Calu3 (cell line): ENCODE data around the gene NTSR1. TPM values are rescaled to one million over a fixed set of nuclear protein-coding genes. Genes with fewer than 3 reads are reported as not detected.

ENCODE experiments used
- BruUV-seq: library from RNA; stranded (reverse); fragments of 400-500 nt; replicated peaks from 2 replicates; lab custom pipeline; 2021; lab: Mats Ljungman, UMichigan
- CTCF ChIA-PET: fragments of 300-600 bp; sonication (Branson Sonifier 250); formaldehyde crosslinking; loops from one replicate; lab custom pipeline; 2022; ENCODE audit warnings: antibody characterized with exemption; lab: Charles Lee
- DNase-seq: peaks from one replicate; pipeline ENCODE4 v3.0.0; 2022
- H3K27ac Mint-ChIP-seq: one replicate; pipeline ENCODE4 v1.8.0; 2022; ENCODE audit warnings: mixed read lengths; ENCODE audit not compliant: unreplicated experiment
- H3K27me3 Mint-ChIP-seq: one replicate; pipeline ENCODE4 v1.8.0; 2022; ENCODE audit warnings: mixed read lengths; ENCODE audit not compliant: unreplicated experiment
- H3K36me3 Mint-ChIP-seq: one replicate; pipeline ENCODE4 v1.8.0; 2022; ENCODE audit warnings: mild to moderate bottlenecking, moderate library complexity, mixed read lengths; ENCODE audit not compliant: insufficient read depth, unreplicated experiment
- H3K4me1 Mint-ChIP-seq: one replicate; pipeline ENCODE4 v1.8.0; 2022; ENCODE audit warnings: mild to moderate bottlenecking, low read depth, mixed read lengths; ENCODE audit not compliant: unreplicated experiment
- H3K4me3 Mint-ChIP-seq: one replicate; pipeline ENCODE4 v1.8.0; 2022; ENCODE audit warnings: mild to moderate bottlenecking, low read depth, moderate library complexity, mixed read lengths; ENCODE audit not compliant: unreplicated experiment
- H3K9me3 Mint-ChIP-seq: one replicate; pipeline ENCODE4 v1.8.0; 2022; ENCODE audit warnings: low read depth, mixed read lengths; ENCODE audit not compliant: unreplicated experiment
- CTCF ChIP-seq: fragments of 200-600 bp; IDR thresholded peaks from one replicate; pipeline ENCODE4 v1.8.0; 2022; ENCODE audit warnings: antibody characterized with exemption; ENCODE audit not compliant: unreplicated experiment
- intact Hi-C: fragments of 100-400 bp; cut with micrococcal nuclease; formaldehyde crosslinking; loops from one replicate; pipeline ENCODE4 v1.10.0; 2022; ENCODE audit not compliant: unreplicated experiment
- total RNA-seq: library from RNA; stranded (reverse); gene quantifications from 2 replicates; pipeline ENCODE4 v1.2.3, GENCODE V29; 2022

NTSR1 gene
- total RNA-seq, 1 experiment from 2014 or later = not detected

GRCh38 chr20:62717933-62718332 is 9.3 kb downstream of the NTSR1 start:
- intact Hi-C loops = no loop called here

GRCh38 chr20:62718546-62718945 is 9.9 kb downstream of the NTSR1 start:
- peaks cover 7% of the 10 kb centered on the region for H3K4me1 Mint-ChIP-seq
- no peak overlapping the region for H3K4me3 Mint-ChIP-seq
- H3K36me3 Mint-ChIP-seq = no peaks in the 10 kb centered on the region

More at GRCh38 chr20:62717933-62718332, 9.3 kb downstream of the NTSR1 start:
- H3K27me3 Mint-ChIP-seq = peaks cover 99% of the 10 kb centered on the region
- no TSS peak for BruUV-seq
- no peaks in the 10 kb centered on the region for H3K36me3 Mint-ChIP-seq
- CTCF ChIA-PET = interaction anchor here (0.9 kb wide), 1 partner anchor 14 kb away, joined by 3 read pairs; no protein-coding TSS in a partner anchor
- H3K27ac Mint-ChIP-seq = no peak overlapping the region
- no peak for DNase-seq
- TF ChIP-seq CTCF = no peak
- H3K4me3 Mint-ChIP-seq = no peak overlapping the region
- H3K4me1 Mint-ChIP-seq = peaks cover 7% of the 10 kb centered on the region
- peaks cover 14% of the 10 kb centered on the region for H3K9me3 Mint-ChIP-seq

GRCh38 chr20:62719250-62719935 is 10.8 kb downstream of the NTSR1 start:
- Mint-ChIP-seq H3K4me1 (peaks cover 7% of the 10 kb centered on the region), H3K27ac (no peak overlapping the region), H3K36me3 (no peaks in the 10 kb centered on the region), H3K4me3 (no peak overlapping the region), H3K9me3 (peaks cover 12% of the 10 kb centered on the region), H3K27me3 (peaks cover 99% of the 10 kb centered on the region)
- no peak for DNase-seq
- BruUV-seq = no TSS peak
- CTCF ChIA-PET = interaction anchor here (0.8 to 1.4 kb wide), 4 partner anchors 12 to 22 kb away, joined by 3 read pairs; no protein-coding TSS in a partner anchor
- intact Hi-C loops = no loop called here
- no peak for TF ChIP-seq CTCF

More at GRCh38 chr20:62718546-62718945, 9.9 kb downstream of the NTSR1 start:
- CTCF ChIA-PET = interaction anchor here (0.6 to 1.4 kb wide), 4 partner anchors 11 to 43 kb away, joined by 3 read pairs; no protein-coding TSS in a partner anchor
- BruUV-seq = no TSS peak
- H3K27ac Mint-ChIP-seq = no peak overlapping the region
- DNase-seq = no peak
- TF ChIP-seq CTCF = no peak
- H3K9me3 Mint-ChIP-seq = peaks cover 14% of the 10 kb centered on the region
- peaks cover 99% of the 10 kb centered on the region for H3K27me3 Mint-ChIP-seq
- intact Hi-C loops = no loop called here

- H3K4me3 Mint-ChIP-seq = no peak overlapping the region
- H3K27me3 Mint-ChIP-seq = peaks cover 99% of the 10 kb centered on the region
- H3K9me3 Mint-ChIP-seq = peaks cover 12% of the 10 kb centered on the region
- intact Hi-C loops = no loop called here
- BruUV-seq = no TSS peak
- peaks cover 7% of the 10 kb centered on the region for H3K4me1 Mint-ChIP-seq
- H3K36me3 Mint-ChIP-seq = no peaks in the 10 kb centered on the region
- H3K27ac Mint-ChIP-seq = no peak overlapping the region
- CTCF ChIA-PET = no interaction called here
- no peak for TF ChIP-seq CTCF
- DNase-seq = no peak
Measured at GRCh38 chr20:62721511-62722370, 13.1 kb downstream of the NTSR1 start.
